Measurements from ENCODE around the gene POLR1H.

DNA sequence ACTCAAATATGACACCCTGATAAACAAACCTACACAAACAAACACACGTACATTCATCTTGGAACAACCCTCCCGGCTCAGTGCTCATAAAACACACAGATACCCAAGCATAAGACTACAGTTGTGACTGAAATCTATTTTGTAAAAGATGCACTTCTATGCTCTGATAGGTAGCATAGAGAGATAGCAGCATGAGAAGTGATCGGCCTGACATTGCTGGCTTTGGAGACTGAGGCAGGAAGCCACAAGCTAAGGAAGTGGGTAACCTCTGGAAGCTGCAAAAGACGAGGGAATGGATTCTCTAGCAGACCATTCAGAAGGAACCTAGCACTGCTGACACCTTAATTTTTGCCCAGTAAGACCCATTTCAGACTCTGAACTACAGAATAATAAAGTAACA lies 16.2 kb downstream of the POLR1H start:
- TF ChIP-seq REST (IDR thresholded peaks at IDR 0.05; ENCODE audit: insufficient read depth in 1 of 2, low read depth in 2 of 2, low read length in 2 of 2) (no peak), TAF1 (IDR thresholded peaks at IDR 0.05; ENCODE audit: borderline replicate concordance, insufficient read depth, low read length) (no peak), POLR2AphosphoS5 (IDR thresholded peaks at IDR 0.05; ENCODE audit: low read depth, low read length) (no peak)
